Neural progenitor cell (in vitro differentiated cells): ENCODE measurements around the gene S100A7A. TPM values are rescaled to one million over a fixed set of nuclear protein-coding genes. Genes with fewer than 3 reads are reported as not detected.

Source experiments
- DNase-seq: peaks from one replicate; pipeline ENCODE4 v3.0.0-alpha.2; 2016; ENCODE audit warnings: low spot score
- H2AFZ ChIP-seq: fragments of 200-600 bp; sonication (generic); replicated peaks from 2 replicates; pipeline ENCODE4 v1.6.1; 2016; ENCODE audit warnings: antibody characterized with exemption
- H3F3A ChIP-seq: fragments of 200-600 bp; sonication (generic); 2 replicates; pipeline ENCODE4 v1.6.1; 2016; ENCODE audit warnings: antibody characterized with exemption, low read depth
- H3K27ac ChIP-seq: fragments of 200-600 bp; sonication (generic); 2 replicates; pipeline ENCODE4 v1.5.1; 2016; ENCODE audit warnings: mild to moderate bottlenecking
- H3K27me3 ChIP-seq: fragments of 200-600 bp; sonication (generic); 2 replicates; pipeline ENCODE4 v1.6.1; 2016; ENCODE audit warnings: mild to moderate bottlenecking, moderate library complexity
- H3K36me3 ChIP-seq: fragments of 200-600 bp; sonication (generic); 2 replicates; pipeline ENCODE4 v1.5.1; 2016
- H3K4me1 ChIP-seq: fragments of 200-600 bp; sonication (generic); 2 replicates; pipeline ENCODE4 v1.6.1; 2016; ENCODE audit warnings: mixed run types
- H3K4me2 ChIP-seq: fragments of 200-600 bp; sonication (generic); 2 replicates; pipeline ENCODE4 v1.6.1; 2016
- H3K4me3 ChIP-seq: fragments of 200-600 bp; sonication (generic); 2 replicates; pipeline ENCODE4 v1.5.1; 2016
- H3K79me2 ChIP-seq: fragments of 200-600 bp; sonication (generic); 2 replicates; pipeline ENCODE4 v1.6.1; 2016; ENCODE audit warnings: low read depth
- H3K9ac ChIP-seq: fragments of 200-600 bp; sonication (generic); 2 replicates; pipeline ENCODE4 v1.6.1; 2016
- H3K9me3 ChIP-seq: fragments of 200-600 bp; sonication (generic); 2 replicates; pipeline ENCODE4 v1.5.1; 2016; ENCODE audit warnings: low read depth
- H4K20me1 ChIP-seq: fragments of 200-600 bp; sonication (generic); 2 replicates; pipeline ENCODE4 v1.6.1; 2016; ENCODE audit warnings: low read depth
- H3K27ac Mint-ChIP-seq: 3 replicates; pipeline ENCODE4 v1.8.0; 2021; ENCODE audit warnings: mixed read lengths
- H3K27me3 Mint-ChIP-seq: 2 replicates; pipeline ENCODE4 v1.8.0; 2022; ENCODE audit warnings: low read depth, mild to moderate bottlenecking, inconsistent platforms, moderate library complexity, mixed read lengths; ENCODE audit not compliant: insufficient read depth
- H3K36me3 Mint-ChIP-seq: 3 replicates; pipeline ENCODE4 v1.8.0; 2021; ENCODE audit warnings: mixed read lengths
- H3K4me1 Mint-ChIP-seq: 3 replicates; pipeline ENCODE4 v1.8.0; 2021; ENCODE audit warnings: mixed read lengths
- H3K4me3 Mint-ChIP-seq: 3 replicates; pipeline ENCODE4 v1.8.0; 2021; ENCODE audit warnings: mild to moderate bottlenecking, moderate library complexity, mixed read lengths
- H3K9me3 Mint-ChIP-seq: 3 replicates; pipeline ENCODE4 v1.8.0; 2020; ENCODE audit warnings: mixed read lengths
- CTCF ChIP-seq: fragments of 200-600 bp; sonication (generic); IDR thresholded peaks from 2 replicates; pipeline ENCODE4 v1.5.1; 2017; ENCODE audit warnings: antibody characterized with exemption, mild to moderate bottlenecking
- EZH2 ChIP-seq: fragments of 200-600 bp; sonication (generic); IDR thresholded peaks from 2 replicates; pipeline ENCODE4 v1.6.1; 2017; ENCODE audit warnings: antibody characterized with exemption, mild to moderate bottlenecking, moderate library complexity
- EZH2phosphoT487 ChIP-seq: fragments of 200-600 bp; sonication (generic); IDR thresholded peaks from 2 replicates; pipeline ENCODE4 v1.6.1; 2017; ENCODE audit warnings: antibody characterized with exemption
- total RNA-seq: library from RNA; depleted of rRNA; stranded (reverse); fragments of >200 nt; gene quantifications from 2 replicates; pipeline ENCODE4 v1.2.3, GENCODE V29; 2015; ENCODE audit warnings: low replicate concordance

The S100A7A gene
- total RNA-seq, 1 donor from 2014 or later: not detected

- Histone ChIP-seq H3K36me3 (no peaks in the 10 kb centered on the region), H3K79me2 (no peaks in the 10 kb centered on the region), H3F3A (no peaks in the 10 kb centered on the region), H3K4me3 (no peak within 1 kb of the TSS), H3K9ac (no peak within 1 kb of the TSS), H3K27me3 (no peaks in the 10 kb centered on the region), H4K20me1 (no peaks in the 10 kb centered on the region), H3K27ac (no peak within 1 kb of the TSS), H3K9me3 (no peaks in the 10 kb centered on the region), H3K4me2 (no peak within 1 kb of the TSS), H3K4me1 (no peaks in the 10 kb centered on the region), H2AFZ (no peak within 1 kb of the TSS)
- H3K4me1 Mint-ChIP-seq: no peaks in the 10 kb centered on the region
- H3K36me3 Mint-ChIP-seq: no peaks in the 10 kb centered on the region
- DNase-seq: no peak
- no peak within 1 kb of the TSS for H3K27ac Mint-ChIP-seq
- TF ChIP-seq EZH2phosphoT487 (no peak), CTCF (no peak), EZH2 (no peak)
- H3K4me3 Mint-ChIP-seq: no peak within 1 kb of the TSS
- peaks cover 10% of the 10 kb centered on the region for H3K27me3 Mint-ChIP-seq
- H3K9me3 Mint-ChIP-seq: no peaks in the 10 kb centered on the region
Observed at GRCh38 chr1:153375511-153375910, 40.8 kb upstream of the S100A7A start, which contains the start of gene S100A12. TSS of gene S100A12 (minus strand) at chr1:153375621. CDS start at chr1:153374592, 1,029 bp downstream.

DNA sequence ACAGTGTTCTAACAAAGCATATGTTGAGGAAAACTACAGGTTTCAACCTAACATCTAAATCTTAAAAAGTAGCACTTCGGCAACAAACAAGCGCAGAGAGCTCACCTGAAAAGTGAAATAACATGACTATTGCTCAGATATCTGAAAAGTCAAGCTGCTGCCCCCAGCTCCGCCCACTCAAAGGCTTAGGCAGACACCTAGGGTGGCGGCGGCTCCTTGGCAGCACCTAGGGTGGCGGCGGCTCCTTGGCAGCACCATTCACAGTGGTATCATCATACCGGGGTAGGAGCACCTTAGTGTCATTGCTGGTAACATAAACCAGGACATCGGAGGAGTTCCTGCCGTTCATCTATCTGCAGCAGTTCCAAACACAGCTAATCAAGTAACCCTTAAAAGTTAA lies 36.7 kb upstream of the S100A7A start:
- Histone ChIP-seq H4K20me1 (no peaks in the 10 kb centered on the region), H3F3A (no peaks in the 10 kb centered on the region), H3K9ac (no peak overlapping the region), H3K9me3 (no peaks in the 10 kb centered on the region), H3K4me1 (no peaks in the 10 kb centered on the region), H3K36me3 (no peaks in the 10 kb centered on the region), H3K27ac (no peak overlapping the region), H3K4me3 (no peak overlapping the region), H3K79me2 (no peaks in the 10 kb centered on the region), H2AFZ (no peak overlapping the region), H3K4me2 (no peak overlapping the region), H3K27me3 (no peaks in the 10 kb centered on the region)
- peaks cover 4% of the 10 kb centered on the region for H3K9me3 Mint-ChIP-seq
- DNase-seq: no peak
- TF ChIP-seq EZH2 (no peak), CTCF (no peak), EZH2phosphoT487 (no peak)
- H3K4me3 Mint-ChIP-seq: no peak overlapping the region
- H3K4me1 Mint-ChIP-seq: no peaks in the 10 kb centered on the region
- H3K27me3 Mint-ChIP-seq: peaks cover 10% of the 10 kb centered on the region
- H3K36me3 Mint-ChIP-seq: no peaks in the 10 kb centered on the region
- no peak overlapping the region for H3K27ac Mint-ChIP-seq

- Histone ChIP-seq H3K27me3 (no peaks in the 10 kb centered on the region), H3K27ac (no peak overlapping the region), H3K9me3 (no peaks in the 10 kb centered on the region), H3K4me2 (no peak overlapping the region), H3K4me1 (no peaks in the 10 kb centered on the region), H2AFZ (no peak overlapping the region), H3K4me3 (no peak overlapping the region), H4K20me1 (no peaks in the 10 kb centered on the region), H3K36me3 (no peaks in the 10 kb centered on the region), H3K79me2 (no peaks in the 10 kb centered on the region), H3F3A (no peaks in the 10 kb centered on the region), H3K9ac (no peak overlapping the region)
- Mint-ChIP-seq H3K27ac (no peak overlapping the region), H3K36me3 (no peaks in the 10 kb centered on the region), H3K4me1 (no peaks in the 10 kb centered on the region), H3K4me3 (no peak overlapping the region), H3K27me3 (peaks cover 7% of the 10 kb centered on the region), H3K9me3 (peaks cover 4% of the 10 kb centered on the region)
- no peak for TF ChIP-seq EZH2
- TF ChIP-seq EZH2phosphoT487: no peak
- no peak for TF ChIP-seq CTCF
- no peak for DNase-seq
Observed at GRCh38 chr1:153380711-153381110, 35.6 kb upstream of the S100A7A start.
